IPS DF 4.7 (cell line): ENCODE results near the gene ZNF860.
"Not testable (repeated sequence)": the region's sequence is repeated elsewhere in the genome, so short reads cannot be mapped to it uniquely, and the experiment has no call there.

Experiments used
- DNase-seq: peaks from one replicate; pipeline ENCODE4 v3.0.0-alpha.2; 2013; ENCODE audit warnings: low spot score; ENCODE audit errors: extremely low read depth

The ZNF860 gene

GRCh38 chr3:31960793-31961431 lies 20.6 kb upstream of the ZNF860 start:
- DNase-seq = no peak

GRCh38 chr3:31962801-31963205 lies 18.7 kb upstream of the ZNF860 start:
- DNase-seq = no peak

GRCh38 chr3:31966978-31967591 lies 14.5 kb upstream of the ZNF860 start:
- no peak for DNase-seq

- DNase-seq = no peak
These were observed 14.0 kb upstream of the ZNF860 start for GRCh38 chr3:31967592-31967991.

GRCh38 chr3:31968369-31968926 lies 13.1 kb upstream of the ZNF860 start:
- DNase-seq = no peak

GRCh38 chr3:31968927-31969418 lies 12.6 kb upstream of the ZNF860 start:
- no peak for DNase-seq

- no peak for DNase-seq
These were observed 9.9 kb upstream of the ZNF860 start for GRCh38 chr3:31971607-31972006.

- no peak for DNase-seq
These were observed 8.5 kb upstream of the ZNF860 start for GRCh38 chr3:31973081-31973480.

- DNase-seq = no peak
These were observed 7.7 kb upstream of the ZNF860 start for GRCh38 chr3:31973837-31974236.

GRCh38 chr3:31974471-31974870 lies 7.1 kb upstream of the ZNF860 start:
- no peak for DNase-seq

- no peak for DNase-seq
These were observed 6.6 kb upstream of the ZNF860 start for GRCh38 chr3:31974964-31975363.

- DNase-seq = no peak
These were observed 5.2 kb upstream of the ZNF860 start for GRCh38 chr3:31976302-31976701.

GRCh38 chr3:31977736-31978135 lies 3.8 kb upstream of the ZNF860 start:
- no peak for DNase-seq

GRCh38 chr3:31978553-31978952 lies 3.0 kb upstream of the ZNF860 start:
- DNase-seq = no peak

- no peak for DNase-seq
These were observed 2.4 kb upstream of the ZNF860 start for GRCh38 chr3:31979001-31979697.

GRCh38 chr3:31980530-31981205 lies 882 bp upstream of the ZNF860 start:
- no peak for DNase-seq

- DNase-seq = no peak
These were observed 2.8 kb downstream of the ZNF860 start for GRCh38 chr3:31984321-31984720.

- no peak for DNase-seq
These were observed 4.3 kb downstream of the ZNF860 start for GRCh38 chr3:31985831-31986230.

GRCh38 chr3:31988271-31988670 lies 6.7 kb downstream of the ZNF860 start:
- DNase-seq = no peak

- DNase-seq = not testable (repeated sequence)
These were observed 11.4 kb downstream of the ZNF860 start for GRCh38 chr3:31992995-31993394.

GRCh38 chr3:31993843-31994242 lies 12.3 kb downstream of the ZNF860 start:
- DNase-seq = no peak

- DNase-seq = not testable (repeated sequence)
These were observed 13.5 kb downstream of the ZNF860 start for GRCh38 chr3:31995026-31995425.
